ENCODE results near the gene PPP6R2.

GRCh38 chr22:50323900-50324299 is 19.2 kb upstream of the PPP6R2 start:
- TF ChIP-seq POLR2A (IDR thresholded peaks at IDR 0.05; ENCODE audit: low read depth, low read length) (no peak), POLR2AphosphoS5 (IDR thresholded peaks at IDR 0.05; ENCODE audit: low read depth, low read length) (no peak), PAX5 (IDR thresholded peaks at IDR 0.05; ENCODE audit: insufficient read depth, low read length, severe bottlenecking) (no peak), TAF1 (IDR thresholded peaks at IDR 0.05; ENCODE audit: low read depth, low read length) (no peak)

Data from GM12891 (cell line).